Keratinocyte (primary cell): ENCODE data around the gene CFAP53. TPM values are rescaled to one million over a fixed set of nuclear protein-coding genes. Genes with fewer than 3 reads are reported as not detected.

Experiments used
- DNase-seq: peaks from one replicate; pipeline ENCODE4 v3.0.0-alpha.2; 2011; ENCODE audit warnings: low read depth, missing footprints, low spot score
- FAIRE-seq: peaks from 2 replicates; lab custom pipeline; 2011; peaks lifted over from hg19 to GRCh38; lab: Jason Lieb, UNC
- H2AFZ ChIP-seq: 2 replicates; pipeline ENCODE4 v1.6.0; 2012; ENCODE audit warnings: low read length, control low read depth, inconsistent platforms; ENCODE audit not compliant: control insufficient read depth
- H3K27ac ChIP-seq: 2 replicates; pipeline ENCODE4 v1.5.1; 2011; ENCODE audit warnings: low read length; ENCODE audit not compliant: control insufficient read depth, insufficient read depth
- H3K27me3 ChIP-seq: 3 replicates; pipeline ENCODE4 v1.6.0; 2011; ENCODE audit warnings: low read length; ENCODE audit not compliant: control insufficient read depth, insufficient read depth; ENCODE audit errors: extremely low read depth
- H3K36me3 ChIP-seq, 2 experiments: 2 replicates in 1 of 2; 3 replicates in 1 of 2; pipeline ENCODE4 v1.5.1; 2011; ENCODE audit warnings: low read length in 2 of 2, mild to moderate bottlenecking in 1 of 2; ENCODE audit not compliant: control insufficient read depth in 2 of 2, insufficient read depth in 2 of 2; ENCODE audit errors: extremely low read depth in 1 of 2
- H3K4me1 ChIP-seq: 3 replicates; pipeline ENCODE4 v1.5.1; 2011; ENCODE audit warnings: low read length; ENCODE audit not compliant: control insufficient read depth, insufficient read depth; ENCODE audit errors: extremely low read depth
- H3K4me2 ChIP-seq: 3 replicates; pipeline ENCODE4 v1.6.0; 2011; ENCODE audit warnings: low read depth, low read length; ENCODE audit not compliant: control insufficient read depth, insufficient read depth; ENCODE audit errors: extremely low read depth
- H3K4me3 ChIP-seq, 3 experiments: fragments of 200-600 bp in 1 of 3; sonication (generic) in 1 of 3; 2 replicates in 2 of 3; 3 replicates in 1 of 3; pipeline ENCODE4 v1.5.1; 2011 to 2016; ENCODE audit warnings: low read length in 3 of 3, mild to moderate bottlenecking in 3 of 3, control low read depth in 2 of 3, inconsistent platforms in 1 of 3, low read depth in 1 of 3, mixed read lengths in 1 of 3, mixed run types in 1 of 3, moderate library complexity in 1 of 3; ENCODE audit not compliant: control insufficient read depth in 2 of 3, insufficient read depth in 2 of 3; ENCODE audit errors: extremely low read depth in 1 of 3
- H3K79me2 ChIP-seq: 2 replicates; pipeline ENCODE4 v1.6.0; 2012; ENCODE audit warnings: low read length; ENCODE audit not compliant: control insufficient read depth, insufficient read depth
- H3K9ac ChIP-seq: 3 replicates; pipeline ENCODE4 v1.6.0; 2011; ENCODE audit warnings: low read length; ENCODE audit not compliant: control insufficient read depth, insufficient read depth; ENCODE audit errors: extremely low read depth
- H3K9me1 ChIP-seq: 3 replicates; pipeline ENCODE4 v1.6.0; 2011; ENCODE audit warnings: low read length; ENCODE audit not compliant: control insufficient read depth, insufficient read depth; ENCODE audit errors: extremely low read depth
- H3K9me3 ChIP-seq: 2 replicates; pipeline ENCODE4 v1.5.1; 2012; ENCODE audit warnings: low read depth, low read length; ENCODE audit not compliant: control insufficient read depth
- H4K20me1 ChIP-seq: 3 replicates; pipeline ENCODE4 v1.6.0; 2011; ENCODE audit warnings: low read length; ENCODE audit not compliant: control insufficient read depth, insufficient read depth; ENCODE audit errors: extremely low read depth
- CTCF ChIP-seq, 3 experiments: IDR thresholded peaks in 1 of 3; conservative IDR thresholded peaks in 1 of 3; optimal IDR thresholded peaks in 1 of 3; 2 replicates in 2 of 3; 3 replicates in 1 of 3; pipeline versions ENCODE3 to v1.5.1; 2011; ENCODE audit warnings: low read length in 3 of 3, mild to moderate bottlenecking in 3 of 3, moderate library complexity in 2 of 3, control low read depth in 1 of 3, inconsistent platforms in 1 of 3; ENCODE audit not compliant: insufficient read depth in 2 of 3; ENCODE audit errors: extremely low read depth in 1 of 3
- EZH2 ChIP-seq: IDR thresholded peaks from one replicate; pipeline ENCODE4 v1.6.1; 2012; ENCODE audit warnings: inconsistent platforms, mild to moderate bottlenecking, low read length, moderate library complexity
- dilution Hi-C: fragments of 300-500 bp; cut with MboI; formaldehyde crosslinking; loops from one replicate; pipeline ENCODE4 v1.7.0; 2020; ENCODE audit warnings: low sequenced_read_pairs; ENCODE audit not compliant: extremely low pct_ligation_motif_present
- polyA plus RNA-seq, 5 experiments: library from polyadenylated mRNA; depleted of rRNA in 3 of 5; stranded (reverse) in 3 of 5; stranded (forward) in 1 of 5; unstranded in 1 of 5; fragments of >200 nt; gene quantifications; 1 replicate in 1 of 5; 2 replicates in 3 of 5; 3 replicates in 1 of 5; pipeline versions ENCODE4 v1.2.1 to v1.2.3, GENCODE V29; 2011 to 2012; ENCODE audit warnings: missing spikeins in 2 of 5, low read depth in 1 of 5, low replicate concordance in 1 of 5

The CFAP53 gene
- polyA plus RNA-seq, 1 donor (not counting 4 experiments of a cell fraction or from before 2014, with no cell fraction given) = 0.59 TPM

GRCh38 chr18:50287441-50288347 is 21.4 kb upstream of the CFAP53 start, which contains the start of gene CXXC1:
TSS of gene CXXC1 (minus strand) at chr18:50287692. CDS start at chr18:50287589, 103 bp downstream.
- Histone ChIP-seq H3K9me3 (no peaks in the 10 kb centered on the region), H3K9ac (peak within 1 kb of the TSS; percentile 88), H2AFZ (peak within 1 kb of the TSS; percentile 83), H3K79me2 (peaks cover 26% of the 10 kb centered on the region), H3K4me2 (peak within 1 kb of the TSS; percentile 80), H4K20me1 (no peaks in the 10 kb centered on the region), H3K27ac (peak within 1 kb of the TSS; percentile 77), H3K4me1 (peaks cover 27% of the 10 kb centered on the region), H3K36me3 (peaks cover 16 to 26% of the 10 kb centered on the region in 2 experiments), H3K27me3 (no peaks in the 10 kb centered on the region), H3K9me1 (no peaks in the 10 kb centered on the region), H3K4me3 (peak within 1 kb of the TSS; percentile 65 to 92 (median 90))
- DNase-seq = peak; percentile 98
- FAIRE-seq = peak; percentile 87
- TF ChIP-seq EZH2 = no peak
- TF ChIP-seq CTCF (optimal IDR thresholded peaks at IDR 0.05 in 1 of 3, IDR thresholded peaks at IDR 0.05 in 1 of 3, conservative IDR thresholded peaks at IDR 0.05 in 1 of 3; ENCODE audit: extremely low read depth in 1 of 3, insufficient read depth in 2 of 3, low read length in 3 of 3) = peak in 2 of 3 experiments; percentile 48 to 63
- dilution Hi-C loops = no loop called here

- H3K27ac ChIP-seq = peak overlapping the region; percentile 77
- peaks cover 30% of the 10 kb centered on the region for H3K4me1 ChIP-seq
- no peaks in the 10 kb centered on the region for H3K27me3 ChIP-seq
- H3K9me3 ChIP-seq = no peaks in the 10 kb centered on the region
- peaks cover 19 to 31% of the 10 kb centered on the region in 2 experiments for H3K36me3 ChIP-seq
- no peaks in the 10 kb centered on the region for H3K9me1 ChIP-seq
- peak overlapping the region; percentile 88 for H3K9ac ChIP-seq
- TF ChIP-seq EZH2 = no peak
- no peak for TF ChIP-seq CTCF (optimal IDR thresholded peaks at IDR 0.05 in 1 of 3, IDR thresholded peaks at IDR 0.05 in 1 of 3, conservative IDR thresholded peaks at IDR 0.05 in 1 of 3; ENCODE audit: extremely low read depth in 1 of 3, insufficient read depth in 2 of 3, low read length in 3 of 3)
- H4K20me1 ChIP-seq = no peaks in the 10 kb centered on the region
- peak overlapping the region; percentile 65 to 92 (median 90) for H3K4me3 ChIP-seq
- DNase-seq (no peak), FAIRE-seq (no peak)
- H2AFZ ChIP-seq = peak overlapping the region; percentile 79
- H3K79me2 ChIP-seq = peaks cover 31% of the 10 kb centered on the region
- H3K4me2 ChIP-seq = peak overlapping the region; percentile 80
- dilution Hi-C loops = no loop called here
These were observed 20.7 kb upstream of the CFAP53 start for GRCh38 chr18:50287028-50287440.
